Posterior vena cava (tissue), 2 donors: ENCODE measurements around the gene PRR7. TPM values are rescaled to one million over a fixed set of nuclear protein-coding genes. Genes with fewer than 3 reads are reported as not detected.

ENCODE experiments used
- DNase-seq: peaks from one replicate; pipeline ENCODE4 v3.0.0-alpha.2; 2020; ENCODE audit warnings: low spot score
- intact Hi-C, 2 donors: fragments of 100-400 bp; cut with DNase I; formaldehyde crosslinking; loops; one replicate each; pipeline versions ENCODE4 v1.14.1 to v1.14.2; 2022 to 2023
- total RNA-seq, 2 donors: library from RNA; stranded (reverse); fragmentation: NEBNext Ultra II Directional; extraction: Animal tissue kit (Norgen Biotek cat#: 25700); gene quantifications; one replicate each; pipeline ENCODE4 v1.2.1, GENCODE V29; 2021
- donor health status: DM: yes; HTN: yes; CAD: no.
- donor health status: DM: yes; HTN: yes; CAD: no.

The PRR7 gene
- total RNA-seq, 2 donors from 2014 or later, result 0.79 to 2.0 TPM

DNA sequence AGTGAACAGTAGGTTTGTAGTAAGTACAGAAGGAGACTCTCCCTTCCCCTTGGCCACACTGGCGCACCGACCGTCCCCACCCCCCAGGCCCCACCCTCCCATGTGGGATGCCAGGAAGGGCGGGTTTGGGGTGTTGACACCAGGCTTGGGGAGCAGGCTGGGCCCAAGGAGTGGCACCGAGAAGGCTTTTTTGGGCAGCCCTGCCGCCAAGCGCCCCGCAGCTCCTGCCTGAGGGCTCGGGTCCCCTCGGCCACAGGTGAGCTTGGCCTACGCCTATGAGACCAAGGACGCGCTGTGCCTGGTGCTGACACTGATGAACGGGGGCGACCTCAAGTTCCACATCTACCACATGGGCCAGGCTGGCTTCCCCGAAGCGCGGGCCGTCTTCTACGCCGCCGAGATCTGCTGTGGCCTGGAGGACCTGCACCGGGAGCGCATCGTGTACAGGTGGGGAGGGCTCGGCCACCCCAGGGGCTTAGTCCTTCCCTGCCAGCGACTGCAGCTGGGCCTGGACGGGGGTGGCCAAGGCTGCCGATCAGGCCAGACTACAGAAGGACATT, 12.9 kb upstream of the PRR7 start:
- intact Hi-C loops, result no loop called here
- DNase-seq, result peak; percentile 78

DNA sequence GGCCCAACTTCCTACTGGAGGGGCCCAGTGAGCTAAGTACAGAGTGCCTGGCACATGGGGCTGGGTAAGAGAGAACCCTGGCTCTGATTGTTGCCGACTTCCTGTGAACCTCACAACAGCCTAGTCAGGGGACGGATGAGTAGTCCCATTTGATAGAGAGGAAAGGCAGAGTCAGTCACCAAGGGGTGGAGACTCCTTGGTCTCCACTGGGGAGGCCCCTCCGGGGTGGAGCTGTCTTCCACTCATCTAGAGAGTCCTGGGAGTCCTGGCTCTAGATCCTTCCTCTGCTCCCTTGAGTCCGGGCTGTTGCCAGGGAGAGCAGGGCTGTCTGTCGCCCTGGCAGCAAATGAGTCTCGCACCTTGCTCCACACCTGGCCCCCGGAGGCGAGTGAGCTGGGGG, 12.2 kb upstream of the PRR7 start:
- intact Hi-C loops, result no loop called here
- no peak for DNase-seq

- intact Hi-C loops, result no loop called here
- no peak for DNase-seq
These were observed 11.5 kb upstream of the PRR7 start for GRCh38 chr5:177434942-177435738.

GRCh38 chr5:177435847-177436536, 10.6 kb upstream of the PRR7 start:
- peak; percentile 76 for DNase-seq
- intact Hi-C loops, result no loop called here

GRCh38 chr5:177437623-177438022, 9.0 kb upstream of the PRR7 start:
- intact Hi-C loops, result no loop called here
- DNase-seq, result no peak

- DNase-seq, result no peak
- intact Hi-C loops, result no loop called here
These were observed 8.1 kb upstream of the PRR7 start for GRCh38 chr5:177438468-177438867.

DNA sequence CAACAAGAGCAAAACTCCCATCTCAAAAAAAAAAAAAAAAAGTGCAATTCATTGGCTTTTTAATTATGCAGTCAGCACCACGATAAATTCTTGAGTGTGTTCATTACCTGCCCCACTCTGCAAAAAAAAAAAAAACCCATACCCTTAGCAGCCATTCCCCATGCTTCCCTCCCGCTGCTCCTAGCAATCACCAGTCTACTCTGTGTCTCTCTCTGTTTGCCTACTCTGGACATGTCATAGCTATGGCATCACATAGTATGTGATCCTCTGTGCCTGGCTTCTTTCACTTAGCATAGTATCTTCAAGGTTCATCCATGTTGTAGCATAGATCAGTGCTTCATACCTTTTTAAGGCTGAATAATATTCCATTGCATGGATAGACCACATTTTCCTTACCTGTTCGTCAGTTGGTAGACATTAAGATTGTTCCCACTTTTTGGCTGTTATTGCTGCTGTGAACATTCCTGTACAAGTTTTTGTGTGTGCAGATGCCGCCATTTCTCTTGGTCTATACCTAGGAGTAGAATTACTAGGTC, 7.0 kb upstream of the PRR7 start:
- no peak for DNase-seq
- intact Hi-C loops, result no loop called here

- intact Hi-C loops, result no loop called here
- peak; percentile 81 for DNase-seq
These were observed 6.2 kb upstream of the PRR7 start for GRCh38 chr5:177440211-177440989.

GRCh38 chr5:177440990-177441780, 5.4 kb upstream of the PRR7 start:
- intact Hi-C loops, result no loop called here

DNA sequence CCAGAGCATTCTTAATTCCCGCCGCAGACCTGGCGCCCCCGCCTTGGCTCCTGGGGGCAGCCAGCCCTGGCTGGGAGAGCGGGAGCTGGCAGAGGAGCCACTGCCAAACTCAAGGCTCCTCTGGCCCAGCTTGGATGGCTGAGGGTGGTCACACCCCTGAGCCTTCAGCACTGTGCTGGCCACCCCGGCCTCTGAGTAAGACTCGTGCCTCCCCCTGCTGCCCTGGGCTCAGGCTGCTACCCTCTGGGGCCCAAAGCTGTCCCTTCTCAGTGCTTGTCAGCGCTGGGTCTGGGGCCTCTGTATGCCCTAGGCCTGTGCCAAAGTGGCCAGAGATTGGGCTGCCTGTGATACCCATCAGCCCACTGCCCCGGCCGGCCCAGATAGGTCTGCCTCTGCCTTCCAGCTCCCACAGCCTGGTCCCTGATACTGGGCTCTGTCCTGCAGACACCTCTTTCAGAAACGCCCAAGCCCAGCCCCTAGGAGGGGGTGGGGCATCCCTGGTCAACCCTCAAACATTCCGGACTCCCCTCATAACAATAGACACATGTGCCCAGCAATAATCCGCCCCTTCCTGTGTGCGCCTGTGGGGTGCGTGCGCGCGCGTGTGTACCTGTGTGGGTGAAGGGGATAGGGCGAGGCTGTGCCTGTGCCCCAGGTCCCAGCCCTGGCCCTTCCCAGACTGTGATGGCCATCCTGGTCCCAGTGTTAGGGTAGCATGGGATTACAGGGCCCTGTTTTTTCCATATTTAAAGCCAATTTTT, 4.4 kb upstream of the PRR7 start:
- intact Hi-C loops, result no loop called here
- DNase-seq, result peak; percentile 79

More at GRCh38 chr5:177440990-177441780, 5.4 kb upstream of the PRR7 start:
- DNase-seq, result peak; percentile 66

DNA sequence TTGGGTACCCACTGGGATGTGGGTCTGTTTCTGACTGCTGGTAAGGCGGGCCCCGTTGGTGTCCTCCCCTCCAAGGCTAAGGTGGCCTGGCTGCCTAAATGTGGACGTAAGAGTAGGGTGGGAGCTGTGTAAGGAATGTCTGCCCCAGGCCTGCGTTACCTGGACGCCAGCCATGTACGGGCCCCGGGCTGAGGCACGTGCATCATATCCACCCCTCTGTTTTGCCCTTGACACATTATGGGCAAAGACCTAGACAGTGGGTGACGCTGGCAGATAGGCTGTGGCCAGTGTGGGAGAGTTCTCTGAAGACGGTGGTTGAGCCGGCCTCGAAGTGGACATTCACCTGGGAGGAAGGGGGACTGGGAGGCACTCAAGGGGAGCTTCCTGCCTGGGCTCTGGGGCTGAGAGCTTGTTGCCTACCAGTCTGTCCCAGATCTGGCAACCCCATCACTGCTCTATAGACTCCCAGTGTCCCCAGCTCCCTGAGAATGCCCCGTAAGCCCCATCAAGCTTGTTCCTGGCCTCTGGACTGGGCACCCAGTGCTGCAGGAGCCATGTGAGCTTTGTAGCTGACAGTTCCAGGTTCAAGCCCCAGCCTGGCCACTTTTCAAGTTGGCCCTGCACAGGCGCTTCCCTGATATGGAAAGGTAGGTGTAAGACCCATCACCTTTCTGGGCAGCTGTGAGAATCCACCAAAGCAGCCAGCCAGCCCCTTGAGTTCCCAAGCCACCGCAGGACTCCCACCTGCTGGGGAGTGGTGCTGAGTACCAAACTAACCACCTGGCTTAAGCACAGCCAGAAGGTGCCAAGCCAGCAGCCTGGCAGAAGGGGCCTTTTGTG, 3.2 kb upstream of the PRR7 start:
- DNase-seq, result peak; percentile 75
- intact Hi-C loops, result no loop called here

DNA sequence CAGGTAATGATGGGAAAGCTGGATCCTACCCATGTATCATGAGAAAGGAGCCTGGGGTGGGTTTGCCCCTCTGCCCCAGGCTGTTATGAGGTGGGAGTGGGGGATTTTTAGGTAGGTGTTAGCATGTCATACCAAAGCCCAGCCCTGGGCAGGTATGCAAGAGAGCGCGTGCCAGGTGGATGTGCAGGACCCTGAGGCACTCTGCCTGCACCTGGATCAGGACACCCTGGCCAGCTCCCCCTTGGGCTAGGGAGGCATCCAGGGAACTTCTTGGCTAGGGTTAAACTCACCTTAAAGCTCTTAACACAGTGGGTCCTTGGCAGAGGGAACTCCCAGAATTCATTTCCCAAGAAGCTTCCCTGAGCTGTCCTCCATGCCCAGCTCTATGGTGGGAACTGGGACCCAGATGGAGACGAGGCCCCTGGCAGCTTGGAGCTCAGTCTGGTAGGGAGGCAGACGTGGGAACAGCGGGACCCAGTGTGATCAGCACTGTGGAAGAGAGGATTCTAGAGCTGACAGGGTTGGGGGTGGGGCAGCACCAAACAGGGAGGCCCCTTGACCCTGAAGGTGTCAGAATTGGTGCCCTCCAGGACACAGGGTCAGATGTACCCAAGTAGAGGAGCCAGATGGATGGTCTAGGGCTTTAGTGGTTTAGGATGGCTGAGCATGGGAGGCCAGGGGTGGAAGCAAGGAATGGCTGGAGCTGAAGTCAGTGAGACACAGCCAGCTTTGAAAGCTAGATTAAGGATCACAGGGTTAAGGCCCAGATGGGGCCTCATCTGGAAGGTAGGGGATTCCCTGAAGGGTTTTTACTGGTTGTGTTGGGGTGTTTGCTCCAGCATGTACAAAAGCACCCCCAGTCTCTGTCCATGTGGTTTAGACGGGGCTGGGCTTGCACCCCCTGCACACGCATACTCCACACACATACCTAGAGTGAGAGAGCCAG, 2.2 kb upstream of the PRR7 start:
- DNase-seq, result no peak
- intact Hi-C loops, result no loop called here

GRCh38 chr5:177445052-177445916, 1.3 kb upstream of the PRR7 start:
- DNase-seq, result no peak
- intact Hi-C loops, result no loop called here

- DNase-seq, result no peak
- intact Hi-C loops, result no loop called here
These were observed 756 bp upstream of the PRR7 start for GRCh38 chr5:177445917-177446199.

DNA sequence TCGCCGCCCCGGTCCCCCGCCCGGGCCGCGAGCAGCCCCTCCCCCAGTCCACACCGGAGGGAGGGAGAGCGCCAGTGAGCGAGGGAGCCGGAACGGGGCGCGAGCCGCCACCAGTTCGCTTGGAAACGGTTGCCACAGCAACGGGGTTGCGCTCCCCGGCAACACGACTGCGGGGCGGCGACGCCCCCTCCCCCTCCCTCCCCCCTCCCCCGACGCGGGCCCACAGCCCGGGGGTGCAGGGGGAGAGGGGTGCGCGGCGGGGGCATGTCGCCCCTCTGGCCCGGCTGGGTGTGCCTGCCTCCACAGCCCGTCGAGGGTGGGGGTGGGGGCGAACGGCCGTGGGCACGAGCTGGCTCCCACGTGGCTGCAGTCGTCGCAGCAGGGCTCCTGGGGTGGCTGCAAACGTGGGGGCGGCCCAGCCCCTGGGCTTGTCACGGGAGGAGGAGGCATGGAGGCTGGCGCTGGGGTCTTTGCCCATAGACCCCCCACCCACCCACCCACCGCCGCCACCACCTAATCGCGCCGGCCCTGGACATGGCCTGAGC, 524 bp downstream of the PRR7 start:
- peak; percentile 86 for DNase-seq
- intact Hi-C loops, result no loop called here
